ENCODE results near the gene JAG2. TPM values are rescaled to one million over a fixed set of nuclear protein-coding genes. Genes with fewer than 3 reads are reported as not detected.

Gene JAG2
- total and polyA plus RNA-seq, 2 of the 4 experiments (the other 2 are of a cell fraction) = 0.18 to 0.58 TPM

DNA sequence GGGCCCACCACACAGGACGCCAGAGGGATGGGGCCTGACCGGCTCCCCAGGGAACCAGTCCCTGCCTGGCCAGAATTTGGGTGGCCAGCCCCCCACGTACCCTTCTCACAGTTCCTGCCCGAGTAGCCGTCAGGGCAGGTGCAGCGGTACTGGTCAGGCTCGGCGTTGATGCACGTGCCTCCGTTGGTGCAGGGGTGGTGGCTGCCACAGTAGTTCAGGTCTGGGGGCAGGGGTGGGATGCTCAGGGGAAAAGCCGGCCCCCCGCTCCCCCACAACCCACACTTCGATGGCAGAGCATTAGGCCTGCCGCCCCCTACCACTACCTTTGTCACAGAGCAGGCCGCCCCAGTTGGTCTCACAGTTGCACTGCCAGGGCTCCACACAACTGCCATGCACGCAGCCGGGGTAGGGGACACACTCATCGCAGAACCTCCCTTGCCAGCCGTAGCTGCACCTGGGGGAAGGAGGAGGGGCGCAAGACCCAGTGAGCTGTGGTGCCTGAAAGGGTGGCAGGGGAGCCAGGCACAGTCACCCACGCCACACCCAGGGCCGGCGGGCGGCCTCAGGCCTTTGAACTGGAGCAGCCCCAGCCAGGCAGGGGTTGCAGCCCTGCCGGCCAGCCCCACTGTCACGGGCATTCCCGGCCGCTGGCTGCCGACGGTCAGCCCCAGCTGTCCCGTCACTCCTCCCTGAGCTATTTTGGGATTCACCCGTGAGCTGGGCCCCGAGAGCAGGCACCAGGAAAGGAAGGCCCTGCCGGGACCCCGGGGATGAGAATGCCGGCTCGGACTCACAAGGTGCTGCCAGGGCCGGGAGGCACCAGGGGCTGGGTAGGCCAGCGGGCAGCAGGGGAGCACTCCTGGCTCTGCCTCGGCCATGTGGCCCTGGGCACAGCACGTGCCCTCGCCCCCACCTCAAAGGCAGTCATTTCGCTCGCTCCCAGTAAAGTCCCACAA lies 16.5 kb downstream of the JAG2 start:
- 72% methylated on average over 17 of the region's 44 CpGs; no CpG with 5 or more reads in 1 of the 2 experiments for WGBS, 2 experiments (ENCODE audit: extremely low coverage in 2 of 2, insufficient read length in 1 of 2)
- no peak overlapping the region for H3K4me2 ChIP-seq (ENCODE audit: low read depth, low read length)
- H3K56ac ChIP-seq (ENCODE audit: extremely low read depth, insufficient read depth, low read length) = no peak overlapping the region
- no peak overlapping the region for H3K14ac ChIP-seq (replicated peaks; ENCODE audit: low read depth, low read length)
- no peak overlapping the region for H2AK5ac ChIP-seq (ENCODE audit: low read depth, low read length)
- peaks cover 7% of the 10 kb centered on the region; the same call in 1 of the 2 replicates for H3K27me3 ChIP-seq (ENCODE audit: control insufficient read depth, insufficient read depth, low read length)
- no TSS peak for BruUV-seq (replicated peaks)
- no peak overlapping the region for H4K5ac ChIP-seq (ENCODE audit: low read depth, low read length)
- intact Hi-C loops (cut with micrococcal nuclease) (no loop called here), dilution Hi-C loops (cut with HindIII; ENCODE audit: low sequenced_read_pairs, unreplicated experiment) (no loop called here), in situ Hi-C loops (cut with MboI; ENCODE audit: low sequenced_read_pairs) (no loop called here)
- TF ChIP-seq NFE2L2 (IDR thresholded peaks at IDR 0.05; ENCODE audit: low read depth, low read length) (no peak), RCOR1 (IDR thresholded peaks at IDR 0.05; ENCODE audit: insufficient replicate concordance, low read length) (no peak), CEBPB (IDR thresholded peaks at IDR 0.05; ENCODE audit: low read depth, low read length) (no peak), BHLHE40 (IDR thresholded peaks at IDR 0.05; ENCODE audit: low read depth, low read length) (no peak), CHD1 (IDR thresholded peaks at IDR 0.05; ENCODE audit: low read depth, low read length) (no peak), POLR2A (IDR thresholded peaks at IDR 0.05; ENCODE audit: low read depth, low read length) (no peak), RFX5 (IDR thresholded peaks at IDR 0.05; ENCODE audit: low read depth, low read length) (no peak), MAZ (IDR thresholded peaks at IDR 0.05; ENCODE audit: borderline replicate concordance, low read depth, low read length) (no peak), SMC3 (IDR thresholded peaks at IDR 0.05; ENCODE audit: low read depth, low read length) (no peak), MAFK (IDR thresholded peaks at IDR 0.05; ENCODE audit: low read depth, low read length) (no peak)
- TF ChIP-seq, protein P1, sequence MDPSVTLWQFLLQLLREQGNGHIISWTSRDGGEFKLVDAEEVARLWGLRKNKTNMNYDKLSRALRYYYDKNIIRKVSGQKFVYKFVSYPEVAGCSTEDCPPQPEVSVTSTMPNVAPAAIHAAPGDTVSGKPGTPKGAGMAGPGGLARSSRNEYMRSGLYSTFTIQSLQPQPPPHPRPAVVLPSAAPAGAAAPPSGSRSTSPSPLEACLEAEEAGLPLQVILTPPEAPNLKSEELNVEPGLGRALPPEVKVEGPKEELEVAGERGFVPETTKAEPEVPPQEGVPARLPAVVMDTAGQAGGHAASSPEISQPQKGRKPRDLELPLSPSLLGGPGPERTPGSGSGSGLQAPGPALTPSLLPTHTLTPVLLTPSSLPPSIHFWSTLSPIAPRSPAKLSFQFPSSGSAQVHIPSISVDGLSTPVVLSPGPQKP (IDR thresholded peaks at IDR 0.05; ENCODE audit: borderline replicate concordance, low read depth, low read length) = no peak
- H3K9ac ChIP-seq (ENCODE audit: low read depth, low read length) = no peak overlapping the region
- H2BK15ac ChIP-seq (ENCODE audit: low read depth, low read length) = no peak overlapping the region
- H4K91ac ChIP-seq (ENCODE audit: insufficient read depth, low read depth, low read length) = no peak overlapping the region
- DNase-seq (no peak), ATAC-seq (ENCODE audit: low read depth) (no peak)
- H2BK5ac ChIP-seq (ENCODE audit: low read depth, low read length, poor library complexity, severe bottlenecking) = no peak overlapping the region
- H4K20me1 ChIP-seq (ENCODE audit: insufficient read depth, low read length) = no peaks in the 10 kb centered on the region
- H3K4ac ChIP-seq (ENCODE audit: low read depth, low read length) = no peak overlapping the region
- no peaks in the 10 kb centered on the region for H3K9me1 ChIP-seq (ENCODE audit: insufficient read depth, low read length)
- no peak overlapping the region for H2BK120ac ChIP-seq (ENCODE audit: low read depth, low read length)
- no peaks in the 10 kb centered on the region for H3K4me1 ChIP-seq (ENCODE audit: control insufficient read depth, insufficient read depth, low read length)
- H2AFZ ChIP-seq (replicated peaks; ENCODE audit: low read length, poor library complexity) = no peak overlapping the region
- CTCF ChIA-PET = no interaction called here
- no peaks in the 10 kb centered on the region for H3K9me3 ChIP-seq (ENCODE audit: control insufficient read depth, insufficient read depth, low read length)
- no peaks in the 10 kb centered on the region for H3K36me3 ChIP-seq (ENCODE audit: control insufficient read depth, insufficient read depth, low read length)
- H3K23ac ChIP-seq (ENCODE audit: low read depth, low read length) = no peak overlapping the region
- no peak overlapping the region for H3K27ac ChIP-seq (ENCODE audit: insufficient read depth, low read length)
- no peak overlapping the region for H2BK20ac ChIP-seq (ENCODE audit: low read depth, low read length)
- no peak overlapping the region for H3K4me3 ChIP-seq (ENCODE audit: insufficient read depth, low read depth, low read length)
- no peak overlapping the region for H3K18ac ChIP-seq (ENCODE audit: low read depth, low read length)
- H4K8ac ChIP-seq (ENCODE audit: low read depth in 2 of 2, low read length in 2 of 2) = no peak overlapping the region
- POLR2A ChIA-PET (ENCODE audit: unreplicated experiment) = no interaction called here
- no peaks in the 10 kb centered on the region for H3K79me1 ChIP-seq (ENCODE audit: low read depth in 1 of 2, low read length in 2 of 2)
- H2AK9ac ChIP-seq (replicated peaks; ENCODE audit: low read depth, low read length, poor library complexity) = no peak overlapping the region

All from IMR-90 (cell line).